ENCODE measurements around the gene ALB.

ALB gene

GRCh38 chr4:73451981-73452747, 48.1 kb downstream of the ALB start:
- no peak for DNase-seq (ENCODE audit: low read depth)

- no peak for DNase-seq (ENCODE audit: low read depth)
These were observed 49.0 kb downstream of the ALB start for GRCh38 chr4:73452953-73453700.

GRCh38 chr4:73453701-73454005, 49.6 kb downstream of the ALB start:
- DNase-seq (ENCODE audit: low read depth) = no peak

GRCh38 chr4:73454920-73455319, 50.8 kb downstream of the ALB start:
- no peak for DNase-seq (ENCODE audit: low read depth)

GRCh38 chr4:73456177-73457022, 52.3 kb downstream of the ALB start:
- DNase-seq (ENCODE audit: low read depth) = no peak

- no peak for DNase-seq (ENCODE audit: low read depth)
These were observed 54.3 kb downstream of the ALB start for GRCh38 chr4:73458184-73459047.

GRCh38 chr4:73459048-73459421, 54.9 kb downstream of the ALB start:
- no peak for DNase-seq (ENCODE audit: low read depth)

- no peak for DNase-seq (ENCODE audit: low read depth)
These were observed 56.9 kb downstream of the ALB start for GRCh38 chr4:73460913-73461522.

- DNase-seq (ENCODE audit: low read depth) = no peak
These were observed 64.1 kb downstream of the ALB start for GRCh38 chr4:73468170-73468569.

GRCh38 chr4:73470728-73471127, 66.6 kb downstream of the ALB start:
- no peak for DNase-seq (ENCODE audit: low read depth)

Data from fibroblast of gingiva (primary cell).